Left renal cortex interstitium (tissue), 4 donors: ENCODE data around the gene BRAF. TPM values are rescaled to one million over a fixed set of nuclear protein-coding genes. Genes with fewer than 3 reads are reported as not detected.
A peak's percentile ranks its signal among the peaks of the same experiment; 100 is the strongest.
"Not testable (repeated sequence)": the region's sequence is repeated elsewhere in the genome, so short reads cannot be mapped to it uniquely, and the experiment has no call there.

Source experiments
- DNase-seq, 4 donors: peaks; one replicate each; pipeline ENCODE4 v3.0.0-alpha.2; 2013; ENCODE audit warnings: low read depth in 4 of 4, low spot score in 2 of 4, missing footprints in 1 of 4
- polyA plus RNA-seq, 4 donors: library from polyadenylated mRNA; unstranded; fragments of 120-200 nt; gene quantifications; one replicate each; pipeline ENCODE4 v1.2.1, GENCODE V29; 2013; ENCODE audit not compliant: insufficient read length in 4 of 4

Gene BRAF
- polyA plus RNA-seq, 4 donors: 19.3 to 33.7 (median 25.2) TPM

DNA sequence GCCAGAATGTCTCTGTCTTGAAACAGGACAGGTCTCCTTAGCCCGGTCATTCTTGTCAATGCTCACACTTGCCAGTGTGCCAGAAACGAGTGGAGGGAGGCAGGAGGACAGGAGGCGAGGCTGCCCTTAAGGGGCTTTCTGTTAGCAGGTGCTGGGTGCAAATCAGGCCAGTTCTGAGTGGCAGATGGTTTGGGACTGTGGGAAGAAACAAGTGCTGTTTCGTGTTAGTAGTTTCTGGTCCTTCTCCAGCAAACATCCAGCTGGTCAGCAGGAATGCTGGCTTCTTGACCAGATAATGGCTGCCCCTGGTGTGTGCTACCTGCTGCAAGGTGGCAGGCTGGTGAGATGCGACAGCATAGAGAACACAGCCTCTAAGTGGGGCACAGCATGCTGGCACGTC is 236.4 kb downstream of the BRAF start:
- DNase-seq: no peak

DNA sequence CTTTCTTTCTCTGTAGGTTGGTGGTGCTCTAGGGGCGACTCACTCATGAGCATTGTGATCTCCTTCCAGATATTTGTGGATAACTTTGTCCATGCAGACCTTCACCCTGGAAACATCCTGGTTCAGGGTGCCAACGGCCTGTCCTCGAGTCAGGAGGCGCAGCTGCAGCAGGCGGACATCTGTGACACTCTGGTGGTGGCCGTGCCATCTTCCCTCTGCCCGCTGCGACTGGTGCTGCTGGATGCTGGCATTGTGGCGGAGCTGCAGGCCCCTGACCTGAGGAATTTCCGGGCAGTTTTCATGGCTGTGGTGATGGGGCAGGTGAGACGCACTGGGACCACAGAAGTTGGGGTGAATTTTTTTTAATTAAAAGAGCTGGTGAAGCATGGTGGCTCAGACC is 237.8 kb downstream of the BRAF start:
- no peak for DNase-seq

DNA sequence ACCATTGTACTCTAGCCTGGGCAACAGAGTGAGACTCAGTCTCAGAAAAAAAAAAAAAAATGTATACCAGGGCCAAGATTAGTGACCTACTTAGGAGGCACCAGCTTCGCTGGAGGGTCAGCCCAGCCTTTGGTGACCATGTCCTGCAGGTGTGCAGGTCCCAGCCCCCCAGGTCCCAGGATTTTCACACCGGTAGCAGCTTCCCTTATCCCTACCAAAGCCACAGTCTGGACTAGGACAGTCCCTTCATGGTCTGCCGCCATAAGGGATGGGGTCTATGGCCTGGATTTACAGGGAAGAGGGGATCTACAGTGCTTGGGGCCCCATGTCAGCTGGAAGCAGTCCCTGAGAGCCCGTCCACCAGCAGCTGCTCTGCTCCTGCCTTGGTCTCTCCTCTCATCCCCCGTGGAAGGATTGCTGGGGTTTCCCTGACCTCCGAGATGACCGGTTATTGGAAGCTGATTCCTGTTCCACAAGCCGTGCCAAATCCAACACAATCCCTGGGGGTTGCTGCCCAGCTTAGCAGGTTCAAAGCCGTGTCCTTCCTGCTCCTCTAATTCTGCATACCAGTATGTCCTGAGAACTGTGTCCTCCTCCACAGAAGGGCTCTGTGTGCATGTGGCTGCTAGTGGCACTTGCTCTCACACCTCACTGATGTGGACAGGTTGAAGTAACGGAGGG is 239.2 kb downstream of the BRAF start:
- no peak for DNase-seq

DNA sequence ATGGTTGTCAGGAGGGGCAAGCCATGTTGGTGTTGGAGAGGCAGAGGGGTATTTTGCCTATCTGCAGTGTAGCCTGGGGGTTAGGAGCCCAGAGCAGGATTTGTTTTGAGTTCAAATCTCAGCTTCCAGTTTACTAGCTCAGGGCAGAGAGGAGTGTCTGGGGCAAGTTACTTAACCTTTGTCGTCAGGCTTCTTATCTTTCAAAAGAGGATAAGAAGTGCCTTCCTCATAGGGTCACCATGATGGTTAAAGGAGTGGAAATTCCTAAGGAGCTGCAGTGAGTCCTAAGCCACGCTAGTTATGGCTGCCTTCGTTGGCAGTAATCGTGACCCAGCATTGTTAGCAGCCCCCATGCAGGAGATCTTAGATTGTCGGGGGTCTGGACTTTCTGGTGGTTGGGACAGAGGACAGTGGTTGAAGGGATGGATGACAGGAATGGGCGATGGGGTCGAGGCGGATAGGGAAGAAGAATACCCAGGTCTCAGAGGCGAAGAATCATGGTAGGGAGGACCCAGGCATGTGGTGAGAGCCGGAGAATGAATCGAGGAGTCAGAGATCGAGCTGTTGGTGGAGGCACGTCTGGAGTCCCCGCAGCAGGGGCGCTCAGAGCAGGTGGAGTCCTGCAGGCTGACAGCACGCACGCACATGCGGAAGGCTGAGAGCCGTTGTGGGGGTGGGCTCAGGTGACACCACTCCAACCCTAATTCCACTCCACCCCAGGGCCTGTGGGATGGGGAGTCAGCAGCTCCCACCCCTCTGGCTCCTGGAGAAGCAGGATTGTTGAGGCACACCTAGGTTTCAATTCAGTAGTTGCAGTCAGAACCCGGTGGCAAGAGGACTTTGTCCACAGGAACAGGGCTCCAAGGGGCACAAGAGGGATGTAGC is 240.4 kb downstream of the BRAF start:
- DNase-seq: no peak

DNA sequence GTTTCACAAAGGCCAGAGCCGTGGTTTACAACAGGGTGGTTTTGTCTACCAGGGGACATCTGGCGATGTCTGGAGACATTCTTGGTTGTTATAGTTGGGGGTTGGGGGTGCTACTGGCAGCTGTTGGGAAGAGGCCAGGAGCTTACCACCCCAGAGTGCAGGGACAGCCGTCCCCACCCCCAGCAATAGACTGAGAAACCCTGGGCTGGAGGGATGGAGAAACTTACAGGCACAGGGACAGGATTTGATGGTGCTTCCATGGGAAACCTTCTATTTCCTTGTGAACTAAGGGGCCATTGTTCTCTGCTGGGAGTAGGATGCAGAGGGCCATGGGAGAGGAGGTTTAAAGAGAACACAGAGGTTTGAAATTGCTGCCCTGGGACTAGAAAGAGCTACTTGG is 241.1 kb downstream of the BRAF start:
- DNase-seq: no peak

DNA sequence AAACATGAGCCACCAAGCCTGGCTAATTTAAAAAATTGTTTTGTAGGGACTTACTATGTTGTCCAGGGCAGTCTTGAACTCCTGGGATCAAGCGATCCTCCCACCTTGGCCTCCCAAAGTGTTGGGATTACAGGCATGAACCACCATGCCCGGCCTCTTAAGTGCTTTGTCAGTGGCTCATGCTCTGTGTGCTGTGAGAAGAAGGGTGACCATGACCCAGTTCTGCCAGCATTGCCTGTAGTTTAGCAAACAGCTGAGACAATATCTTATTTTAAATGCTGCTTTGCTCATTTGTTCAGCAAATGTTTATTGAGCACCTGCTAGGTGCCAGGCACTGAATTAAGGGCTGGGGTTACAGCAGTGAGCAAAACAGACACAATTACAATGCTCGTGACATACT is 243.0 kb downstream of the BRAF start:
- DNase-seq: no peak

DNA sequence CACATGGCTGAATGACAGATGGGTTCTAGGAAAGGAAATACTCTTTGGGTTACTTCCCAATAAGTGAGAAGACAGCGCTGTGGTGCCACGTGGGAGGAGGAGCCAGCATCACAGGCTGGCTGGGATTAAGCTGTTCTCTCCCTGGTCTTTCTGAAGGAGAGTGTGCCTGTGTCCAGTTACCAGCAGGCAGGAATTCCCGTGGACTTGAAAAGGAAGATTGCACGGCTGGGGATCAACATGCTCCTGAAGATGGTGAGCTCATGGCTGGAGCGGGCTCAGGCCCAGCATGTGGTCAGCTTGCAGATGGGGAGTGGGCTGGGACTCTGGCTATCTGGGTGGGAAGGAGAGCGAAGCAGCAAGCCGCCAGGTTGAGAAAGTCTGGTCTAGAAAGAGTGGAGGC is 243.8 kb downstream of the BRAF start:
- DNase-seq: no peak

DNA sequence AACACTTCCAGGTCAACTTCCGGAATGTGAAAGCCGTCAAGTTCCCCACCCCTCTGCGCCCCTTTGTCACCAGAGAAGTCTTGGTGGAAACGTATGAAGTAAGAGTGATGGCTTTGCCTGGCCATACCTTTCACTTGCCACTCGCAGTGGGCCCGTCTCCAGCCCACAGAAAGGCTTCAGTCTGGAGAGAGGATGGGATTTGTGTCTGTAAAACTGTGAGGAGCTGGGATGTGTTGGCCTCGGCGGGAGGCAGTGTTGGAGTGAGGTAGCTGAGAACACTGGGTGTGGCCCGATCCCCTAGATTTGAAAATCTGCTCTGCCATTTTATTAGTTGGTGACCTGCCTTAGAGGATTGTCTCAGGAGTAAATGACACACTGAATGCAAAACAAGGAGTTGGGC is 245.5 kb downstream of the BRAF start:
- no peak for DNase-seq

DNA sequence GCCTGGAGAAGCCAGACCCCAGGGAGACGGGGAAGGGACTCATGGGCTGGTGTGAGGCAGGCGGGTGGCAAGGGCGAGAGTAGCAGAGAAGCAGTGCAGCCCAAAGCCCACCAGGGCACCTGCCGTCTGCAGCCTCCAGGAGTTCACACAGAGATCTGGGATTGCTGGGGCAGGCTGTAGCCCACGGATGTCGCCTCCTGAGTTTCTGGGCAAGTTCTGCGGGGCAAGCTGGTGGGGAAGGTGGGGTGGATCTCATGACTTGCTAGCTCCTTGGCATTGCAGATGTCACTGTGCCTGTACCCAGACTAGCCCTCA is 246.0 kb downstream of the BRAF start:
- DNase-seq: no peak

DNA sequence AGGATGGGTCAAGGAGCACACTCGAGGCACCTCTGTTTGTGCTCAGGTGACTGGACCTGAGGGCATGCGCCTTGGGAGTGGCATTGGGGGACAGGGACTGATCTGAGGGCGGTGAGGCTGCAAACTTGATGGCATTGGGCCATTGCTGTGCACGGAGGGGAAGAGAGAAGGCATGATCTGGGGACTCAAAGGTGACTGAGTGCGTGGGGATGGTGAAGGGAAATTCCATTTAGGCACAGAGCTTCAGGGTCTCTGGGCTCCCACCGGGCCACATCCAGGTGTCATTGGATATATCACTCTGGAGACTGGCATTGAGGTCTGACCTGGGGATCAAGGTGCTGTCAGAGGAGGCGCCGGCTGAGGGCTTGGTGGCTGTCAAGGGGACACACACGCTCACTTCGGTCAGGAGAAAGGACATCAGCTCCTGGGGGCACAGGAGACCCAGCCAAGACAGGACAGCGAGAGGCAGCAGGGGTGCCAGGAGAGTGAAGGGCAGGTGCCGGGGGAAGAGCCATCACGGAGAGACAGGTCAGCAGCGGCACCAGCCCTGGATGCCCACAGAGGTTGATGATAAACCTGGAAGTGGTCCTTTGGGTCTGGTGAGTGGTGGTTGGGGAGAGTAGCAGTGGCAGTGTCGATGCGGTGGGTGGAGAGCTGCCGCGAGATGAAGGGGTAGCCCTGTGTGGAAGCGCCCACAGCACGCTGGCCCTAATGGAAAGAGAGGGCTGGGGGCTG is 246.5 kb downstream of the BRAF start:
- DNase-seq: no peak

DNA sequence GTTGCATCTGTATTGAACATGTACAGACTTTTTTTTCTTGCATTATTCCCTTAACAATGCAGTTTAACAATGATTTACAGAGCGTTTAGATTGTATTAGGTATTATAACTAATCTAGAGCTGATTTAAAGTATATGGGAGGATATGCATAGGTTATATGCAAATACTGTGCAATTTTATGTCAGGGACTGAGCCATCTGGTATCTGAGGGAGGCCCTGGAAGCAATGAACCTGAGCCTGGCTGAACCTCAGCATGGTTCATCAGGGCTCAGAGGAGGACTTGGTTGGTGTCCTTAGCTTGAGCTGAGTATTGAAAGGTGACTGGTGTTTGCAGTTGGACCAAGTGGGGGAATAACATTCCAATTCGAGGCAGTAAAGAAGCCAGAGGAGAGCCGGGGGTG is 247.2 kb downstream of the BRAF start:
- no peak for DNase-seq

DNA sequence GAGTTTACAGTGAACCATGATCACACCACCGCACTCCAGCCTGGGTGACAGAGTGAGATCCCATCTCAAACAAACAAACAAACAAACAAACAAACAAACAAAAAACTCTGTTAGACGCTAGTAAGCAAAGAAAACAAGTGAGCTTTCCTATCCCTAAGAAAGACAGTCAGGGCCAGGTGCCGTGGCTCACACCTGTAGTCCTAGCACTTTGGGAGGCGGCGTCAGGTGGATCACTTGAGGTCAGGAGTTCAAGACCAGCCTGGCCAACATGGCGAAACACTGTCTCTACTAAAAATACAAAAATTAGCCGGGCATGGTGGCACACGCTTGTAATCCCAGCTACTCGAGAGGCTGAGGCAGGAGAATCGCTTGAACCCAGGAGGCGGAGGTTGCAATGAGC is 247.8 kb downstream of the BRAF start:
- DNase-seq: not testable (repeated sequence)

DNA sequence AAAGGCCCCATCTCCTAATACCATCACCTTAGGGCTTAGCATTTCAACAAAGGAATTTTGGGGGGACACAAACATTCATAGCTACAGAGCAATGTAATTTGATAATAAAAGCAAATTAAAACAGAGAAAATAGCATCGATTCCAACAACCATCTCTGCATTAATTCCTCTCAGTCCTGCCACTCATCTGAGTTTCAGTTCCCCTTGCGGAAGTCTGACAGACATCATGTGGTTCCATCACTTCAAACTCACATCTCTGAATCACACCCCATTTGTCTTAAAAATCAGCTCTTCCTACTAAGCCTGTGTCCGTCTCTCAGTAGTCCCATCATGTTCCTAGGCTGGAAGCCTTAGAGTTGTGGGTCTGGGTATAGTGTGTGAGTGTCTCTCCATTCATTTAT is 248.4 kb downstream of the BRAF start:
- no peak for DNase-seq

DNA sequence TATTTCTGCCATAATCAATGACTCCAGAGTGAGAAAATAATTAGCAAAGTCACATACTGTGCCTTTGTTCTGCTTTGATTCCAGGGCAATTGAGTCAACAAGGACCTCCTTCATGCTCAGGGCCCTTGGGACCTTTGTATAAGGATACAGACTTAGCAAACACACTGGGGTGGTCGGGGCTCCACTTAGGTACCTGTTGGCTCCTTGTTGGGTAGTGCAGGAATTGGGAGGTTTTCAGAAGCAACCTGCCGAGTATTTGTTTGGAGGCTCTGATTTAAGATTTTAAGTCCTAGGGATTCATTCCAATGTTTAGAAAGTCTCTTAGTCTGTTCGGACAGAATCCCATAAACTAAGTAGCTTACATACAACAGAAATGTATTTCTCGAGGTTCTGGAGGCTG is 249.0 kb downstream of the BRAF start:
- DNase-seq: no peak

DNA sequence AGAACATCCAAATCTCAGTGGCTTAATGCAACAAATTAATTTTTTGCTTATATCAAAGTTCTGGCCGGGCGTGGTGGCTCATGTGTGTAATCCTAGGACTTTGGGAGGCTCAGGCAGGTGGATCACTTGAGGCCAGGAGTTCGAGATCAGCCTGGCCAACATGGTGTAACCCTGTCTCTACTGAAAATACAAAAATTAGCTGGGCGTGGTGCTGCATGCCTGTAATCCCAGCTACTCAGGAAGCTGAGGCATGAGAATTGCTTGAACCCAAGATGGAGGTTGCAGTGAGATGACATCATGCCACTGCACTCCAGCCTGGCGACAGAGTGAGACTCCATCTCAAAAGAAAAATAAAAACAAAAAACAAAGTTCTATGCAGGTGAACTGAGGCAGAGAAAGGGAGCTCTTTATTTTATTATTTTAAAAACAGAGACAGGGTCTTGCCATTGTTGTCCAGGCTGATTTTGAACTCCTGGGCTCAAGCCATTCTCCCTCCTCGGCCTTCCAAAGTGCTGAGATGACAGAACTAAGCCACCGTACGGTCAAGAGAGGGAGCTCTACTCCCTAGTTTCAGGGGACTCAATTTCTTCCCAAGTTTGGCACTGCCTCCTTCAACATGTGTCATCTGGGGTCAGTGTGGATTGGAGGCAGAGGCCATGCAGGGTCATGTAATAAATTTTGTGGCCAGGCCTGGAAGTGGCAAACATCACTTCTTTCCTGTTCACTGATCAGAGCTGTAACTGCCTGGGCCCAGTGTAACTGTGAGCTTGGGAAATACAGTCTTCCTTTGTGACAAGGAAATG is 249.6 kb downstream of the BRAF start:
- DNase-seq: no peak

DNA sequence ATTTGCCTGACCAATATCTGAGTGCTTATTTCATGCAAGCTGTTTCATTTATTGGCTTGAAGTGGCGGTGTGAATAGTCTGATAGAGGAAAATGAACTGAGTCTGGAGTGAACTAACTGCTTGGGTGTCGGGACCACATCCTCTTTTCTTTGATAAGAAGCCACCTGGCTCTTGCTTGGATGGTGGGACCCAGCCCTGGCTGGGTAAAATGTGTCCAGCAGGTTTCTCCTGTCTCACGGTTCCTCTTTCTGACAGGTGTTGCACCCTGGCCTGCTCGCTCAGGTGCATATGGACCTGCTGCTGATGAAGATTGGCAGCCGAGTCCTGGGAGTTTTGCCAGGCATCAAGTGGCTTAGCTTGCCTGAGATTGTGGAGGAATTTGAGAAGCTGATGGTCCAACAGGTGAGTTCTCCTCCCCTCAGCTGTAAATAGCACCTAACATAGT is 250.4 kb downstream of the BRAF start:
- no peak for DNase-seq

DNA sequence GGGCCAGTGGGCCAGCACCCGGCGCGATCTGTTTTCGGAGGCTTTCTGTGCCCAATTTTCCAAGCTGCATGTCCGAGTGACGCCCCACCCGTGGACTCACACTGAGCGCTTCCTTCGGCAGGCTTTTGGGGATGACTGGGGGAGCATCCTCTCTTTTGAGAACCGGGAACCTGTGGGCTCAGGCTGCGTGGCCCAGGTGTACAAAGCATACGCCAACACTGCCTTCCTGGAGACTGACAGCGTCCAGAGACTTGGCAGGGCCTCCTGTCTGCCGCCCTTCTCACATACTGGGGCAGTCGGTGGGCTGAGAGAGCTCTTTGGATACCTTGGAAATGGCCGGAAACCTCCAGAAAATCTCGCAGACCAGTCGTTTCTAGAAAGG is 251.0 kb downstream of the BRAF start:
- DNase-seq: no peak

DNA sequence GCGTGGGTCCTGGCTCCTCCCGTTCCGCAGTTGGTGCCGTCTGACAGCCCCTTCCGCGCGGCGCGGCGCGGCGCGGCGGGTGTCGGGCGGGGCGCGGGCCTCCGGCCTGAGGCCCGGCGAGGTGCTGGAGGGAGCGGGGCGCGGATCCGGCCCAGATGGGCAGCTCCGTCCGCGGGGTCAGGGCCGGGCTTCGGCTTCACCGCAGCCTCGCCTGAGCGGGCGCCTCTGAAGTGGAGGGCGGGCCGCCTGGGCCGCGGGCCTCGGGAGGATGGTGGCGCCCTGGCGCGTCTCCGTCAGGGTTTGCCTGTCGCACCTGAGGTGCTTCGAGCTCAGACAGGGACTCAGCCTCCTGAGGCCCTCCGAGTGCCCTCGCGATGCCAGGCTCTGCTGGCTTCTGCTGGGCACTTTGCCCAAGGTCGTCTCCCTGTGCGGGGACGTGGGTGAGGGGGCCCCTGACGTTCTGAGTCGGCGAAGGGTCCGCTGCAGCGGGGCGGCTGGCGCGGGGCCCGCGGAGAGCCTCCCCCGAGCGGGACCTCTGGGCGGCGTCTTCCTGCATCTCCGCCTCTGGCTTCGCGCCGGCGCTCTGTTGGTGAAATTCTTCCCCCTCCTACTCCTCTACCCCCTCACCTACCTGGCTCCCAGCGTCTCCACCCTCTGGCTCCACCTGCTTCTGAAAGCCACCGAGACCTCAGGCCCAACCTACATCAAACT is 251.5 kb downstream of the BRAF start:
- peak in 2 of 4 donors; percentile 32 to 34 for DNase-seq

DNA sequence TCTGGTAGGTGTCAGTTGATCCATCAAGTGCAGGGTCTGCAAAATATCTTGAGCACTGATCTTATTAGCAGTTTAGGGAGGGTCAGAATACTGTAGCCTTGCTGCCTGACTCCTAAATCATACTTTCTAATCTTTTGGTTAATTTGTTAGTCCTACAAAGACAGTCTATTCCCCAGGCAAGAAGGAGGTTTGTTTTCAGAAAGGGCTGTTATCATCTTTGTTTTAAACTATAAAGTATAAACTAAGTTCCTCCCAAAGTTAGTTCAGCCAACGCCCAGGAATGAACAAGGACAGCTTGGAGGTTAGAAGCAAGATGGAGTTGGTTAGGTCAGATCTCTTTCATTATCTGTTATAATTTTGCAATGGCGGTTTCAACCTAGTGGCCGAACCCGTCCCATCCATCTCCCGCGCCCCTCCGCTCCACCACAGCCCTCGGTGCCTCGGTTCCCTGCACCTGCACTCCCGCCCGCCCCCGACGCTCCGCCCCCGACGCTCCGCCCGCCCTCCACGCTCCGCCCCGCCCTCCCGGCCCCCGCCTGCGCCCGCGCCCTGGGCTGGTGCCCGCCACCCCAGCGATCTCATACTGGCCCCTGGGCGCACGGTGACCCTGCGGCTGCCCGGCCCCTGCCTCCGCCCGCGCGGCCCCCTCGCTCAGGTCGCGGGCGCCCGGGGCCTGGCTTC is 252.2 kb downstream of the BRAF start, which contains the start of gene ADCK2:
Gene ADCK2, plus strand, starts transcription at position 564 of the 681 bp plus-strand sequence. CDS start 386 bp downstream, outside the sequence.
- peak in 1 of 4 donors; percentile 19 for DNase-seq
